Measurements from ENCODE around the gene LAMB4.
A peak's percentile ranks its signal among the peaks of the same experiment; 100 is the strongest.

The LAMB4 gene

GRCh38 chr7:108079648-108080591 lies 50.2 kb downstream of the LAMB4 start:
- peak; percentile 70 for DNase-seq (ENCODE audit: low read depth)

GRCh38 chr7:108079276-108079647 lies 50.9 kb downstream of the LAMB4 start:
- peak; percentile 13 for DNase-seq (ENCODE audit: low read depth)

GRCh38 chr7:108078691-108079090 lies 51.5 kb downstream of the LAMB4 start:
- DNase-seq (ENCODE audit: low read depth) = no peak

- no peak for DNase-seq (ENCODE audit: low read depth)
Measured at GRCh38 chr7:108078211-108078673, 51.9 kb downstream of the LAMB4 start.

- DNase-seq (ENCODE audit: low read depth) = no peak
Measured at GRCh38 chr7:108077709-108078108, 52.5 kb downstream of the LAMB4 start.

GRCh38 chr7:108076156-108076555 lies 54.0 kb downstream of the LAMB4 start:
- DNase-seq (ENCODE audit: low read depth) = no peak

GRCh38 chr7:108073305-108074070 lies 56.7 kb downstream of the LAMB4 start:
- DNase-seq (ENCODE audit: low read depth) = no peak

GRCh38 chr7:108072739-108073138 lies 57.4 kb downstream of the LAMB4 start:
- no peak for DNase-seq (ENCODE audit: low read depth)

- DNase-seq (ENCODE audit: low read depth) = no peak
Measured at GRCh38 chr7:108072116-108072515, 58.0 kb downstream of the LAMB4 start.

- DNase-seq (ENCODE audit: low read depth) = no peak
Measured at GRCh38 chr7:108071551-108071950, 58.6 kb downstream of the LAMB4 start.

GRCh38 chr7:108069646-108070045 lies 60.5 kb downstream of the LAMB4 start:
- no peak for DNase-seq (ENCODE audit: low read depth)

GRCh38 chr7:108067844-108068243 lies 62.3 kb downstream of the LAMB4 start:
- no peak for DNase-seq (ENCODE audit: low read depth)

GRCh38 chr7:108066486-108066885 lies 63.7 kb downstream of the LAMB4 start:
- no peak for DNase-seq (ENCODE audit: low read depth)

GRCh38 chr7:108063520-108063933 lies 66.6 kb downstream of the LAMB4 start:
- DNase-seq (ENCODE audit: low read depth) = no peak

- peak; percentile 18 for DNase-seq (ENCODE audit: low read depth)
Measured at GRCh38 chr7:108062250-108063014, 67.7 kb downstream of the LAMB4 start.

GRCh38 chr7:108059526-108059925 lies 70.6 kb downstream of the LAMB4 start:
- DNase-seq (ENCODE audit: low read depth) = no peak

- DNase-seq (ENCODE audit: low read depth) = no peak
Measured at GRCh38 chr7:108057951-108058481, 72.1 kb downstream of the LAMB4 start.

GRCh38 chr7:108055611-108056021 lies 74.5 kb downstream of the LAMB4 start:
- DNase-seq (ENCODE audit: low read depth) = no peak

- no peak for DNase-seq (ENCODE audit: low read depth)
Measured at GRCh38 chr7:108054537-108054936, 75.6 kb downstream of the LAMB4 start.

GRCh38 chr7:108053250-108053649 lies 76.9 kb downstream of the LAMB4 start:
- DNase-seq (ENCODE audit: low read depth) = no peak

- no peak for DNase-seq (ENCODE audit: low read depth)
Measured at GRCh38 chr7:108051454-108051853, 78.7 kb downstream of the LAMB4 start.

- no peak for DNase-seq (ENCODE audit: low read depth)
Measured at GRCh38 chr7:108049962-108050361, 80.2 kb downstream of the LAMB4 start.
